Measurements from ENCODE around the gene KCTD12.

The KCTD12 gene

DNA sequence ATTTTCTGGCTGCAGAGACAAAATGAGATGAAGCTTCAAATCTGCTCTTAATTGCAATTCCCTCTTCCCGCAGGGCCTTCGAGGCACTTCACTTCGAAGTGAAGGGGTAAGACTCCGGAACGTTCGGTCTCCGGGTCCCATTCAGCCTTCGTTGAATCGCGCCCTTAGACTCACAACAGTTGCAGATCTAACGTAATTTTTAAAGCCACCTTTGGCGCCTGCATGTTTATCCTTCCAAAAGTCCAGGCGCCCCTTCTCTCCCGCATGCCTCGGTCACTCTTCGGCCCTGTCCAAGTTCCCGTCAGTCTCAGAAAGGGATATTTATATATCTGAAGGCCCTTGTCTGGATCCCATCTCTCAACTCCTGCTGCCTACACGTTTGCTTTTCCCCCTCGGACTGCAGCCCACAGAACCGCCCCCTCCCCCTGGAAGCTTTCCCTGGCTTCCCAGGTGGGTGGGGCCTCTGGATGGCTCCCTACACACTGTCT lies 915 bp upstream of the KCTD12 start:
- no peak for DNase-seq (ENCODE audit: low read depth)

- no peak for DNase-seq (ENCODE audit: low read depth)
Measured at GRCh38 chr13:76886005-76886291, 257 bp downstream of the KCTD12 start.

DNA sequence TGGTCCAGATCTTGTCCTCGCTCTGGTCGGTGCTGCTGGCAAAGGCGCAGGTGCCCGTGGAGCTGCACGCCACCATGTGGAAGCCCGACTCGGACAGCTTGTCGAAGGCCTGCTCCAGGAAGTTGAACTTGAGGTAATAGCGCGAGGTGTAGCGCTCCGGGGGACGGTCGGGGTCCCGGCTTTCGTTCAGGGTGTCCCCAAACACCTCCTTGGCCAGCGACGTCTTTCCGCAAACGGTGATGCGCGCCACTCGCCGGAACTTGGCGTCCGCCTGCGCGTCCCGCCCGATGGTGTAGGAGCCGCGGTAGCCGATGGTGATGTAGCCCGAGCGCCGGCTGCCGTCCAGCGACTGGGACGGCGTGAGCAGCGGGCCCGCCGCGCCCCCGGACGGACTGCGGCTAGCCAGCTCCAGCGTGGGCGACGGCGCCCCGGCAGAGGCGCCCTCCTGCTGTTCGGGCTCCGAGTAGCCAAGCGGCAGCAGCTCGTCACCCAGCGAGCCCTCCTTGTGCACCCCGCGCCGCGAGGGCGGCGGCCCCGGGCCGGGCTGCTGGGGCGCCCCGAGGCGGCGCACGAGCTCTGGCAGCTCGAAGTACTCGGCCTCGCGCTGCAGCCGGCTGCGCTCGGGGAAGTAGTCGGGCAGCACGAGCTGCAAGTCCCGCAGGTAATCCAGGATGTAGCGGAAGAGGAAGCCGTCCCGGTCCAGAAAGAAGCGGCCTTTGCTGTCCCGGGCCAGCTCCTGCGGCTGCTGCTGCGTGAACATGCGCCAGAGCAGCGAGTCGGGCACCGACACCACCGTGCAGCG lies 801 bp downstream of the KCTD12 start:
- peak; percentile 15 for DNase-seq (ENCODE audit: low read depth)

- no peak for DNase-seq (ENCODE audit: low read depth)
Measured at GRCh38 chr13:76884907-76885202, 1.4 kb downstream of the KCTD12 start.

- DNase-seq (ENCODE audit: low read depth) = no peak
Measured at GRCh38 chr13:76884186-76884906, 1.9 kb downstream of the KCTD12 start.

DNA sequence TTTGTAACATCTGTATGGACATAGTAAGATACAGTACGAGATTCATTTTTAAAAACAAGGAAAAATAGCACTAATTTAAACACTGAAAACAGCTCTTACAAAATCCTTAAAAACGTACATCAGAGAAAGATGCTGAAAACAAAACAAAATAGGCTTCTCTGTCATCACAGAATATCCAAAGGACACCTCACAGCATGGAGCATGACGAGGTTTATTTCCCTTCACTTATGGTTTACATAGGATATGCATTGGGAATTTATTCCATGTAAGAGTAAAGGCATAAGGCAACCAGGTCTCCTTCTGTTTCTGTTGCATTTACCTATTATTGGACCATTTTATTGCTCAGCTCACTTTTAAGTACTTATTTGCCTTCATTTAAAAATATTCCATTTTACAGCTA lies 3.0 kb downstream of the KCTD12 start:
- no peak for DNase-seq (ENCODE audit: low read depth)

- DNase-seq (ENCODE audit: low read depth) = no peak
Measured at GRCh38 chr13:76882431-76882830, 3.8 kb downstream of the KCTD12 start.

DNA sequence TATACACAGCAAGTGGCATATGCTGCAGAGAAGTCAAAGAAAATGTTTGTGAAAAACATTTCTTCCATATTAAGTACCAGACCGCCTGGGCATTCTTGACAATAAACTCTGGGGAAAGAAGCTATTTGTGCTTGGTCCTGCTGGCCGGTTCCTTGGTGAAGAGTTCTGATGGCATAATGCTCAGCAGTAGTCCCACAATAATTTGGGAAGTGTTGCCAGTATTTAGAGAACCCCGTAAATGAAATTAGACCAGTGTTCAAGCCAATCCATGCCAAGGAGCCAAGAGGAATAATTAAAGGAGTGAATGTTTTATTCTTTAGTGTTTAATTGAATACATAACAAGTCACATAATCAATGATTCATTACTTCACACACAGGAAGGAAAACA lies 6.3 kb downstream of the KCTD12 start:
- no peak for DNase-seq (ENCODE audit: low read depth)

DNA sequence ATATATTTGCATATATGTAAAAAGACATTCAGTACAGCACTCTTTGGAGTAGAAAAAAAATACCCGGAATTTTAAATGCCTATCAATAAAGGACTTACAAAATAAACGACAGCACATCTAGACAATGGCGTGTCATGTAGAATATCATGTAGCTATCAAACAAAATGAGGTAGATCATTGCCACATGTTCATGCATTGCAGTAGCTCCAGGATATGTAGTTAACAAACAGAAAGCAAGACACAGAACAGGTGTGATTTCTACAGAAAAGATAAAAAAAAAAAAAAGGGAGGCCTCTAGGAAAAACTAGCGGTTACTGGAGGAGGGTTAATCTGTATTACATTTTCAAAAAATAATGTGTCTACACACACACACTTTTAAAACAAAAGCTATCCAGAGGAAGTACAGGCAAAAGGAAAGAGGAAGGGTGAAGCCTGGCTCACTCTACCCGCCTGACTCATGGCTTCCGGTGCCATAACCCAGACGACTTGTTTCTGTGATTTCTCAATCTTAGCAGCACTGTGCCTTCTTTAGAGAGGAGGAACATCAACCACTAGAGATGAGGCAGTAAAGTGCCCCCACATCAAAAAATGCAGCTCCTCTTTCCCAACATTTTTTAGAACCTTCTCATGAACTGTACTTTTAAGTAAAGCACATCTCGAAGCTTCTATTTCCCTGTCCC lies 6.9 kb downstream of the KCTD12 start:
- peak; percentile 40 for DNase-seq (ENCODE audit: low read depth)

- DNase-seq (ENCODE audit: low read depth) = no peak
Measured at GRCh38 chr13:76878043-76878442, 8.2 kb downstream of the KCTD12 start.

DNA sequence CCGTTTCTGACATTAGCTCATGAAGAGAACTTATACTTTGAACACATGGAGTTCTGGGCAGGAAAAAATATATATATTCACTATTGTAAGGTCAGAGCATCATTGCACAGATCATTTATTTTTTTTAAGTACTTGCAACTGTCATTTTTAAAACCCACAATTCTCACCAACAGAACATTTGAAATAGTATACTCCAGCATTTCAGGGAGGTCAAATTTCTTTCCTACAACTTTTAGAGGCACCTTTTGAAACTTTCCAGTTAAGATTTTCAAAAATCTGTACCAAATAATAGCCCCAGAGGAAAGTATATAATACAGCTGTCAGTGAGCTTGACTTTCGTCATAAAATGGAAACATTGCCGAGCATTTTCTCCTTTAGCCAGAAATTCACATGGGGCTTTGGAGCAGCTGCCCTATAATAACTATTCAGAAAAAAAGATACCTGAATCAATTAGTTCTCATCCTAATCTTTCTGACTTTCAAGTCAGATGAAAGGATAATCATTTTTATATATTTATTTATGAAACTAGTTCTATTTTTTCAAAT lies 10.9 kb downstream of the KCTD12 start:
- no peak for DNase-seq (ENCODE audit: low read depth)

GRCh38 chr13:76874479-76874878 lies 11.7 kb downstream of the KCTD12 start:
- no peak for DNase-seq (ENCODE audit: low read depth)

DNA sequence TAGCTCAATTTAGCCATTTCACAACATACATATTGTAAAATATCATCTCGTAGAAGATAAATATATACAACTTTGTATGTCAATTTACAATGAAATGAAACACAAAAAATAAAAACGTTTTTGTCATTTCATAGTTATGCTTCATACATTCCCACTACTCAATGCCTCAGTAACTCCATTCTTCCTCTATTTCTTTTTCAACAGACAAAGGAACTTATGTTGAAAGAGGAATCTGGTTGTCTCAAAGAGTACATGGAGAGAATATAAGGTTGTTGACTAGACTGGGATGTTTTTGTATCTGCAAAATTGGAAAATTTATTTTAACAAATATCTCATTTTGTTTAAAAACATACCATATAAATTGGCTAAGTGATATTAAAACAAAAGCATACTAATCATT lies 12.8 kb downstream of the KCTD12 start:
- DNase-seq (ENCODE audit: low read depth) = no peak

GRCh38 chr13:76872675-76873074 lies 13.5 kb downstream of the KCTD12 start:
- no peak for DNase-seq (ENCODE audit: low read depth)

GRCh38 chr13:76871432-76871831 lies 14.8 kb downstream of the KCTD12 start:
- DNase-seq (ENCODE audit: low read depth) = no peak

- no peak for DNase-seq (ENCODE audit: low read depth)
Measured at GRCh38 chr13:76868371-76868770, 17.8 kb downstream of the KCTD12 start.

GRCh38 chr13:76865996-76866503 lies 20.2 kb downstream of the KCTD12 start:
- no peak for DNase-seq (ENCODE audit: low read depth)

DNA sequence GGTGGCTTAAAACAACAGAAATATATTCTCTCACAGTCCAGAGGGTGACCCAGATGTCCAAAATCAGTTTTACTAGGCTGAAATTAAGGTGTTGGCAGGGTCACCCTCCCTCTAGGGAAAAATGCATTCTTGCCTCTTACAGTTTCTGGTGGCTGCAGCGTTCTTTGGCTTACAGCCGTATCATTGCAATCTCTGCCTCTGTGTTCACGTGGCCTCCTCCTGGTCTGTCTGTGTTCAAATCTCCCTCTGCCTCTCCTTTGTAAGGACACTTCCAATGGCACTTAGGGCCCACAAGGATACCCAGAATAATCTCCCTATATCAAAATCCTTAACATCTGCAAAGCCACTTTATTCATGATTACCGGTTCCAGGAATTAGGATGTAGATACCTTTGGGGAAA lies 21.1 kb downstream of the KCTD12 start:
- no peak for DNase-seq (ENCODE audit: low read depth)

DNA sequence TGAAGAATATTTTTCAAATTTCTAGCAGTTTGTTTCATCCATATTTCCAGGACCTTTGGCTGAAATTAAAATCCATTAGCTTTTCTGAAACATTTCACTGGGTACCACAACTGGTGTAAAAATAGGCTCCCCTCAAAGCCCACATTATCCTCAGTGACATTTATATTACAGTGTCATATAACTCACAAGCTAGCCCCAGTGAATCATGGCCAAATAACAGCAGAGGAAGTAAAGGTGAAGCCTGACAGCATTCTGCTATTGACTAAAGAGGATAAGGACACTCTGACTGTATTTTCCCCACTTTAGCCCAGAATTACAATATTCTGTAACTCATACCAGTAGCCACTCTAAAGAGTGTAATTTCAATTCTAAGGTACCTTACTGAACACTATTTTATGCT lies 21.9 kb downstream of the KCTD12 start:
- DNase-seq (ENCODE audit: low read depth) = no peak

GRCh38 chr13:76863022-76863421 lies 23.2 kb downstream of the KCTD12 start:
- DNase-seq (ENCODE audit: low read depth) = no peak

DNA sequence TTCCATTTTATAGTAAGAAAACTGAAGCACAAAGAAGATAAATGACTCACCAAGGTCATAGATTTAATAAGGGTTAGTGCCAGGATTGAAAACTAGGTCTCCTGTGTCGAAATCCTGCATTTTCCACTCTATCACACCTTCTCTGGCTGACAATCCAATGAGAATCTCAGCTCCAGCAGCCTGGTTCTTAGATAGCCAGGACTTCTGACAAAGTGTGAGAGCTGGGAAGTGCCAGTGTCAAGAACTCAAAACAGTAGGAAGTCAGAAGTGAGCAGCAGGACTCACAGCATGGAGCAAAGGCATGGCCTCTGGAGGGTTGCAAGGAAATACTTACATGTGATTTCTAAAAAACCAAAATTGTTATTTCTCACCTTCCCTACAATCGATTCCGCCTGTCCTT lies 24.3 kb downstream of the KCTD12 start:
- no peak for DNase-seq (ENCODE audit: low read depth)

- no peak for DNase-seq (ENCODE audit: low read depth)
Measured at GRCh38 chr13:76860706-76861105, 25.5 kb downstream of the KCTD12 start.

GRCh38 chr13:76854894-76855293 lies 31.3 kb downstream of the KCTD12 start:
- no peak for DNase-seq (ENCODE audit: low read depth)
